ENCODE measurements around the gene COL6A2. TPM values are rescaled to one million over a fixed set of nuclear protein-coding genes. Genes with fewer than 3 reads are reported as not detected.
"Not testable (repeated sequence)": the region's sequence is repeated elsewhere in the genome, so short reads cannot be mapped to it uniquely, and the experiment has no call there.

Gene COL6A2
- total RNA-seq, 1 experiment from 2014 or later, result 480 TPM

- peak; percentile 99 for DNase-seq (ENCODE audit: low read depth)
These were observed 37.3 kb upstream of the COL6A2 start for GRCh38 chr21:46060596-46061061.

GRCh38 chr21:46061063-46061462, 36.8 kb upstream of the COL6A2 start:
- no peak for DNase-seq (ENCODE audit: low read depth)

GRCh38 chr21:46061518-46061917, 36.4 kb upstream of the COL6A2 start:
- DNase-seq (ENCODE audit: low read depth), result peak; percentile 3

- no peak for DNase-seq (ENCODE audit: low read depth)
These were observed 36.0 kb upstream of the COL6A2 start for GRCh38 chr21:46061950-46062349.

- no peak for DNase-seq (ENCODE audit: low read depth)
These were observed 35.3 kb upstream of the COL6A2 start for GRCh38 chr21:46062471-46063211.

- DNase-seq (ENCODE audit: low read depth), result no peak
These were observed 34.7 kb upstream of the COL6A2 start for GRCh38 chr21:46063227-46063626.

- no peak for DNase-seq (ENCODE audit: low read depth)
These were observed 33.9 kb upstream of the COL6A2 start for GRCh38 chr21:46063734-46064680.

GRCh38 chr21:46064870-46065214, 33.1 kb upstream of the COL6A2 start:
- DNase-seq (ENCODE audit: low read depth), result no peak

GRCh38 chr21:46065215-46065913, 32.5 kb upstream of the COL6A2 start:
- DNase-seq (ENCODE audit: low read depth), result peak; percentile 88

GRCh38 chr21:46065914-46066551, 31.9 kb upstream of the COL6A2 start:
- no peak for DNase-seq (ENCODE audit: low read depth)

- peak; percentile 42 for DNase-seq (ENCODE audit: low read depth)
These were observed 31.2 kb upstream of the COL6A2 start for GRCh38 chr21:46066591-46067331.

GRCh38 chr21:46067505-46068201, 30.3 kb upstream of the COL6A2 start:
- no peak for DNase-seq (ENCODE audit: low read depth)

- DNase-seq (ENCODE audit: low read depth), result no peak
These were observed 29.3 kb upstream of the COL6A2 start for GRCh38 chr21:46068516-46069079.

GRCh38 chr21:46069166-46069565, 28.7 kb upstream of the COL6A2 start:
- DNase-seq (ENCODE audit: low read depth), result peak; percentile 1

GRCh38 chr21:46069719-46070279, 28.1 kb upstream of the COL6A2 start:
- peak; percentile 1 for DNase-seq (ENCODE audit: low read depth)

- DNase-seq (ENCODE audit: low read depth), result peak; percentile 1
These were observed 26.8 kb upstream of the COL6A2 start for GRCh38 chr21:46071082-46071481.

GRCh38 chr21:46076724-46077123, 21.2 kb upstream of the COL6A2 start:
- DNase-seq (ENCODE audit: low read depth), result not testable (repeated sequence)

GRCh38 chr21:46077674-46078101, 20.2 kb upstream of the COL6A2 start:
- peak; percentile 1 for DNase-seq (ENCODE audit: low read depth)

- DNase-seq (ENCODE audit: low read depth), result peak; percentile 50
These were observed 19.5 kb upstream of the COL6A2 start for GRCh38 chr21:46078322-46078977.

All from Daoy (cell line).